Gastroesophageal sphincter (tissue), 4 donors: ENCODE data around the gene DNAAF5. TPM values are rescaled to one million over a fixed set of nuclear protein-coding genes. Genes with fewer than 3 reads are reported as not detected.

ENCODE experiments used
- ATAC-seq: fragments of 150-250 bp; one replicate; pipeline ENCODE4 v1.9.1; 2016; ENCODE audit warnings: mild to moderate bottlenecking, moderate library complexity
- H3K27ac ChIP-seq, 4 donors: fragments of 200-600 bp; sonication (generic) in 3 of 4; 1 replicate in 3 of 4; 2 replicates in 1 of 4; pipeline ENCODE4 v1.5.1; 2016 to 2019
- H3K27me3 ChIP-seq: fragments of 200-600 bp; sonication (generic); one replicate; pipeline ENCODE4 v1.5.1; 2019
- H3K36me3 ChIP-seq, 2 donors: fragments of 200-600 bp; sonication (generic); one replicate each; pipeline ENCODE4 v1.5.1; 2019; ENCODE audit warnings: control low read depth in 1 of 2
- H3K4me1 ChIP-seq, 3 donors: fragments of 200-600 bp; sonication (generic); 1 replicate in 2 of 3; 2 replicates in 1 of 3; pipeline ENCODE4 v1.5.1; 2016 to 2019; ENCODE audit warnings: control low read depth in 2 of 3
- H3K4me3 ChIP-seq, 2 donors: fragments of 200-600 bp; sonication (generic); one replicate each; pipeline ENCODE4 v1.5.1; 2019; ENCODE audit warnings: mild to moderate bottlenecking in 1 of 2, moderate library complexity in 1 of 2
- H3K9me3 ChIP-seq, 3 donors: fragments of 200-600 bp; sonication (generic); one replicate each; pipeline ENCODE4 v1.5.1; 2017 to 2019; ENCODE audit warnings: control low read depth in 2 of 3
- CTCF ChIP-seq, 4 experiments: fragments of 200-600 bp in 2 of 4; fragments of 450-650 bp in 2 of 4; sonication (generic) in 1 of 4; IDR thresholded peaks; one replicate each; pipeline ENCODE4 v1.5.1; 2017 to 2019; ENCODE audit warnings: antibody characterized with exemption in 4 of 4, mild to moderate bottlenecking in 2 of 4, moderate library complexity in 2 of 4
- EP300 ChIP-seq: sonication (generic); formaldehyde crosslinking; IDR thresholded peaks from one replicate; pipeline ENCODE4 v1.6.1; 2017; ENCODE audit warnings: antibody characterized with exemption, mild to moderate bottlenecking
- POLR2A ChIP-seq, 2 donors: fragments of 450-650 bp; IDR thresholded peaks; one replicate each; pipeline ENCODE4 v1.6.1; 2017; ENCODE audit warnings: antibody characterized with exemption in 2 of 2, mild to moderate bottlenecking in 2 of 2, moderate library complexity in 1 of 2
- POLR2AphosphoS5 ChIP-seq: sonication (generic); formaldehyde crosslinking; IDR thresholded peaks from one replicate; pipeline ENCODE4 v1.6.1; 2017; ENCODE audit warnings: antibody characterized with exemption
- WGBS, 2 donors: methylation state at CpG; one replicate each; pipeline ENCODE4 v1.1.5; 2018; ENCODE audit warnings: low coverage in 1 of 2; 5-methylcytosine and 5-hydroxymethylcytosine counted together
- total RNA-seq, 4 donors: library from RNA; depleted of rRNA; stranded (reverse); fragments of >200 nt; gene quantifications; one replicate each; pipeline ENCODE4 v1.1.0, GENCODE V29; 2016

DNAAF5 gene
- total RNA-seq, 4 donors from 2014 or later, result 17.4 to 36.4 (median 21.7) TPM

GRCh38 chr7:683526-684205 is 42.8 kb upstream of the DNAAF5 start:
- Histone ChIP-seq H3K36me3 (peaks cover 0 to 27% of the 10 kb centered on the region in 2 donors), H3K9me3 (peaks cover 0 to 34% (median 2%) of the 10 kb centered on the region in 3 donors), H3K4me3 (no peak overlapping the region), H3K27me3 (no peaks in the 10 kb centered on the region), H3K27ac (no peak overlapping the region), H3K4me1 (no peaks in the 10 kb centered on the region)
- WGBS, 2 donors, result 99 to 100% methylated on average over 8 of the region's 19 CpGs
- TF ChIP-seq EP300 (no peak), CTCF (IDR thresholded peaks at IDR 0.05) (no peak)
- no peak for ATAC-seq

GRCh38 chr7:684416-684815 is 42.1 kb upstream of the DNAAF5 start:
- 98 to 100% methylated on average over 4 to 7 of the region's 9 CpGs for WGBS, 2 donors
- no peak overlapping the region for H3K27ac ChIP-seq
- H3K27me3 ChIP-seq, result no peaks in the 10 kb centered on the region
- H3K9me3 ChIP-seq, result peaks cover 0 to 41% (median 2%) of the 10 kb centered on the region in 3 donors
- TF ChIP-seq CTCF (IDR thresholded peaks at IDR 0.05), result no peak
- no peak for TF ChIP-seq POLR2AphosphoS5
- no peak for TF ChIP-seq EP300
- no peak for TF ChIP-seq POLR2A (IDR thresholded peaks at IDR 0.05)
- H3K4me3 ChIP-seq, result no peak overlapping the region
- H3K36me3 ChIP-seq, result peaks cover 0 to 27% of the 10 kb centered on the region in 2 donors
- H3K4me1 ChIP-seq, result no peaks in the 10 kb centered on the region
- no peak for ATAC-seq

- no peaks in the 10 kb centered on the region for H3K4me1 ChIP-seq
- peaks cover 0 to 47% (median 2%) of the 10 kb centered on the region in 3 donors for H3K9me3 ChIP-seq
- WGBS, 2 donors, result 87 to 90% methylated on average over 1 of the region's 1 CpG
- no peak for TF ChIP-seq POLR2AphosphoS5
- no peak for TF ChIP-seq POLR2A (IDR thresholded peaks at IDR 0.05)
- TF ChIP-seq CTCF (IDR thresholded peaks at IDR 0.05), result no peak
- no peak for TF ChIP-seq EP300
- no peak overlapping the region for H3K4me3 ChIP-seq
- peaks cover 0 to 16% of the 10 kb centered on the region in 2 donors for H3K36me3 ChIP-seq
- no peak overlapping the region for H3K27ac ChIP-seq
- no peak for ATAC-seq
- H3K27me3 ChIP-seq, result no peaks in the 10 kb centered on the region
Measured at GRCh38 chr7:685540-685939, 41.0 kb upstream of the DNAAF5 start.

- 88 to 94% methylated on average over 9 to 12 of the region's 27 CpGs for WGBS, 2 donors
- peaks cover 0 to 10% (median 0%) of the 10 kb centered on the region in 3 donors for H3K4me1 ChIP-seq
- peaks cover 0 to 14% of the 10 kb centered on the region in 2 donors for H3K36me3 ChIP-seq
- H3K27ac ChIP-seq, result no peak overlapping the region
- no peaks in the 10 kb centered on the region for H3K27me3 ChIP-seq
- H3K9me3 ChIP-seq, result peaks cover 0 to 43% (median 0%) of the 10 kb centered on the region in 3 donors
- TF ChIP-seq POLR2AphosphoS5, result no peak
- TF ChIP-seq CTCF (IDR thresholded peaks at IDR 0.05), result no peak
- no peak for TF ChIP-seq POLR2A (IDR thresholded peaks at IDR 0.05)
- TF ChIP-seq EP300, result no peak
- H3K4me3 ChIP-seq, result no peak overlapping the region
- ATAC-seq, result no peak
Measured at GRCh38 chr7:690478-691360, 35.8 kb upstream of the DNAAF5 start.
